HCT116 (cell line): ENCODE results near the gene KHDC3L. TPM values are rescaled to one million over a fixed set of nuclear protein-coding genes. Genes with fewer than 3 reads are reported as not detected.

Experiments
- ATAC-seq: fragments of 200-7000 bp; cut with Tn5 transposase; 2 replicates; pipeline ENCODE4 v1.9.1; 2020; ENCODE audit warnings: mild to moderate bottlenecking, moderate library complexity
- BruUV-seq: library from RNA; stranded (reverse); fragments of 400-500 nt; replicated peaks from 2 replicates; lab custom pipeline; 2021; lab: Mats Ljungman, UMichigan
- CTCF ChIA-PET: fragments of 300-600 bp; sonication (Branson Sonifier 250); formaldehyde crosslinking; loops from one replicate; lab custom pipeline; 2021; ENCODE audit warnings: antibody characterized with exemption; lab: Charles Lee
- POLR2A ChIA-PET: fragments of 300-600, 350-600 bp; sonication (Branson Sonifier 250); formaldehyde crosslinking; loops from one replicate; lab custom pipeline; 2021; ENCODE audit warnings: antibody characterized with exemption; lab: Charles Lee
- RAD21 ChIA-PET, 2 experiments: fragments of 300-600 bp; sonication (Branson Sonifier 250); formaldehyde crosslinking; loops; one replicate each; lab custom pipeline; 2023; ENCODE audit warnings: low total read pairs in 2 of 2; ENCODE audit not compliant: uncharacterized antibody in 2 of 2, unreplicated experiment in 2 of 2, low non-redundant PET in 1 of 2; lab: Charles Lee
- DNase-seq: peaks from one replicate; pipeline ENCODE4 v3.0.0-alpha.2; 2010; ENCODE audit warnings: low read depth, low spot score
- H2AFZ ChIP-seq: fragments of 200-600 bp; shearing (Covaris generic), sonication (generic); 2 replicates; pipeline ENCODE4 v1.6.1; 2017; ENCODE audit warnings: low read depth, mixed run types, mixed read lengths, antibody characterized with exemption, low read length; ENCODE audit not compliant: poor library complexity, severe bottlenecking
- H3K27ac ChIP-seq: 2 replicates; pipeline ENCODE4 v1.5.1; 2012; ENCODE audit warnings: low read depth, low read length
- H3K27me3 ChIP-seq: fragments of 200-600 bp; sonication (generic); 2 replicates; pipeline ENCODE4 v1.6.1; 2016; ENCODE audit warnings: mixed run types, low read length, mixed read lengths; ENCODE audit not compliant: insufficient read depth
- H3K36me3 ChIP-seq, 2 experiments: fragments of 200-500 bp in 1 of 2; fragments of 200-600 bp in 1 of 2; sonication (Bioruptor generic) in 1 of 2; sonication (generic) in 1 of 2; 2 replicates each; pipeline versions ENCODE4 v1.5.1 to v1.6.1; 2014 to 2016; ENCODE audit warnings: low read length in 2 of 2, inconsistent platforms in 1 of 2, mixed read lengths in 1 of 2, mixed run types in 1 of 2; ENCODE audit not compliant: insufficient read depth in 2 of 2, control insufficient read depth in 1 of 2
- H3K4me1 ChIP-seq, 2 experiments: fragments of 200-600 bp in 1 of 2; sonication (generic) in 1 of 2; 2 replicates each; pipeline versions ENCODE4 v1.5.1 to v1.6.1; 2012 to 2017; ENCODE audit warnings: low read length in 2 of 2, inconsistent platforms in 1 of 2, mild to moderate bottlenecking in 1 of 2, mixed read lengths in 1 of 2, mixed run types in 1 of 2, moderate library complexity in 1 of 2; ENCODE audit not compliant: insufficient read depth in 2 of 2, control insufficient read depth in 1 of 2
- H3K4me2 ChIP-seq: fragments of 200-600 bp; sonication (generic); 2 replicates; pipeline ENCODE4 v1.6.1; 2017; ENCODE audit warnings: mixed run types, low read length, mixed read lengths
- H3K4me3 ChIP-seq, 2 experiments: fragments of 200-600 bp in 1 of 2; sonication (generic) in 1 of 2; replicated peaks in 1 of 2; 2 replicates each; pipeline ENCODE4 v1.5.1; 2011 to 2016; ENCODE audit warnings: low read length in 2 of 2, control low read depth in 1 of 2, low read depth in 1 of 2, mild to moderate bottlenecking in 1 of 2, mixed read lengths in 1 of 2, mixed run types in 1 of 2
- H3K79me2 ChIP-seq: fragments of 200-600 bp; sonication (generic); 2 replicates; pipeline ENCODE4 v1.6.1; 2017; ENCODE audit warnings: mild to moderate bottlenecking, mixed run types, low read length, moderate library complexity, mixed read lengths; ENCODE audit not compliant: insufficient read depth
- H3K9ac ChIP-seq: fragments of 200-600 bp; sonication (generic); 2 replicates; pipeline ENCODE4 v1.6.1; 2016; ENCODE audit warnings: low read length, mixed read lengths
- H3K9me2 ChIP-seq: fragments of 200-600 bp; sonication (generic), shearing (Covaris generic); 2 replicates; pipeline ENCODE4 v1.6.1; 2017; ENCODE audit warnings: mixed run types, mild to moderate bottlenecking, moderate library complexity; ENCODE audit not compliant: insufficient read depth
- H3K9me3 ChIP-seq, 2 experiments: fragments of 200-500 bp in 1 of 2; fragments of 200-600 bp in 1 of 2; sonication (Bioruptor generic) in 1 of 2; sonication (generic) in 1 of 2; 2 replicates each; pipeline ENCODE4 v1.6.1; 2014 to 2017; ENCODE audit warnings: low read length in 2 of 2, mixed read lengths in 2 of 2, inconsistent platforms in 1 of 2, low read depth in 1 of 2, mild to moderate bottlenecking in 1 of 2, mixed run types in 1 of 2, moderate library complexity in 1 of 2; ENCODE audit not compliant: control insufficient read depth in 1 of 2, insufficient read depth in 1 of 2
- H4K20me1 ChIP-seq: fragments of 200-600 bp; sonication (generic), shearing (Covaris generic); 2 replicates; pipeline ENCODE4 v1.6.1; 2017; ENCODE audit warnings: mixed run types, mild to moderate bottlenecking, moderate library complexity; ENCODE audit not compliant: insufficient read depth
- CBX3 ChIP-seq: IDR thresholded peaks from 2 replicates; pipeline ENCODE4 v1.6.1; 2012; ENCODE audit warnings: low read depth
- EGR1 ChIP-seq: IDR thresholded peaks from 2 replicates; pipeline ENCODE4 v1.6.1; 2012; ENCODE audit warnings: low read depth
- EZH2 ChIP-seq: fragments of 200-600 bp; sonication (generic); IDR thresholded peaks from 2 replicates; pipeline ENCODE4 v1.6.1; 2017; ENCODE audit warnings: antibody characterized with exemption, mixed run types
- FOSL1 ChIP-seq: IDR thresholded peaks from 2 replicates; pipeline ENCODE4 v1.6.1; 2012; ENCODE audit warnings: low read depth
- POLR2A ChIP-seq: IDR thresholded peaks from 2 replicates; pipeline ENCODE4 v1.7.0; 2011; ENCODE audit warnings: borderline replicate concordance; ENCODE audit not compliant: insufficient read depth, insufficient read length; ENCODE audit errors: extremely low read depth
- POLR2AphosphoS5 ChIP-seq: IDR thresholded peaks from 2 replicates; pipeline ENCODE4 v1.6.1; 2011; ENCODE audit warnings: mild to moderate bottlenecking, low read depth, low read length, moderate library complexity
- RAD21 ChIP-seq: IDR thresholded peaks from 2 replicates; pipeline ENCODE4 v1.6.1; 2012; ENCODE audit warnings: low read depth, mild to moderate bottlenecking
- SP1 ChIP-seq: IDR thresholded peaks from 2 replicates; pipeline ENCODE4 v1.6.1; 2012; ENCODE audit warnings: low read depth
- TCF7L2 ChIP-seq: IDR thresholded peaks from 2 replicates; pipeline ENCODE4 v1.7.0; 2011; ENCODE audit warnings: borderline replicate concordance, inconsistent platforms; ENCODE audit not compliant: insufficient read depth, insufficient read length; ENCODE audit errors: extremely low read depth
- YY1 ChIP-seq: IDR thresholded peaks from 2 replicates; pipeline ENCODE4 v1.6.1; 2011; ENCODE audit warnings: low read length, low read depth, moderate library complexity, mild to moderate bottlenecking; ENCODE audit not compliant: insufficient replicate concordance; ENCODE audit errors: extremely low read depth
- ZFX ChIP-seq: fragments of 450-650 bp; IDR thresholded peaks from 2 replicates; pipeline ENCODE4 v1.6.1; 2017
- ZNF274 ChIP-seq: fragments of 200-500 bp; sonication (Bioruptor generic); IDR thresholded peaks from 2 replicates; pipeline ENCODE4 v1.6.1; 2014; ENCODE audit warnings: mild to moderate bottlenecking, low read depth, low read length, inconsistent platforms
- intact Hi-C: fragments of 100-400 bp; cut with micrococcal nuclease; formaldehyde crosslinking; loops from 2 replicates; pipeline ENCODE4 v1.10.0; 2022
- total RNA-seq: library from RNA; stranded (reverse); gene quantifications from one replicate; pipeline ENCODE4 v1.2.1, GENCODE V29; 2021; ENCODE audit not compliant: unreplicated experiment
- TF ChIP-seq, protein P1 (sequence below): IDR thresholded peaks from 2 replicates; pipeline ENCODE4 v1.6.1; 2012
- TF ChIP-seq, protein P2 (sequence below): IDR thresholded peaks from 2 replicates; pipeline ENCODE4 v1.6.1; 2012
- TF ChIP-seq, protein P3 (sequence below): IDR thresholded peaks from 2 replicates; pipeline ENCODE4 v1.6.1; 2012; ENCODE audit warnings: low read depth

The KHDC3L gene
- total RNA-seq, 1 experiment from 2014 or later: not detected

DNA sequence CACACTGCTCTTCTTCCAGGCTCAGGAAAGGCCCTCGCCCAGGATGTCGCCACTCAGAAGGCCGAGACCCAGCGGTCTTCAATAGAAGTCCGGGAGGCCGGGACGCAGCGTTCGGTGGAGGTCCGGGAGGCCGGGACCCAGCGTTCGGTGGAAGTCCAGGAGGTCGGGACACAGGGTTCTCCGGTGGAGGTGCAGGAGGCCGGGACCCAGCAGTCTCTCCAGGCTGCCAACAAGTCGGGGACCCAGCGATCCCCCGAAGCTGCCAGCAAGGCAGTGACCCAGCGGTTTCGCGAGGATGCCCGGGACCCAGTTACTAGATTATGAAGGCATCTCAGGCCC is 1.0 kb downstream of the KHDC3L start:
- Histone ChIP-seq H4K20me1 (no peaks in the 10 kb centered on the region), H3K27me3 (no peaks in the 10 kb centered on the region), H2AFZ (no peak overlapping the region), H3K9me2 (no peaks in the 10 kb centered on the region), H3K79me2 (no peaks in the 10 kb centered on the region), H3K9me3 (no peaks in the 10 kb centered on the region), H3K4me1 (no peaks in the 10 kb centered on the region), H3K9ac (no peak overlapping the region), H3K4me3 (no peak overlapping the region), H3K4me2 (no peak overlapping the region), H3K36me3 (no peaks in the 10 kb centered on the region), H3K27ac (no peak overlapping the region)
- ChIA-PET POLR2A (no interaction called here), CTCF (no interaction called here), RAD21 (no interaction called here)
- DNase-seq: no peak
- no peak for ATAC-seq
- TF ChIP-seq YY1 (no peak), ZFX (no peak), TCF7L2 (no peak)
- TF ChIP-seq, protein P1, sequence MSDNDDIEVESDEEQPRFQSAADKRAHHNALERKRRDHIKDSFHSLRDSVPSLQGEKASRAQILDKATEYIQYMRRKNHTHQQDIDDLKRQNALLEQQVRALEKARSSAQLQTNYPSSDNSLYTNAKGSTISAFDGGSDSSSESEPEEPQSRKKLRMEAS: no peak
- intact Hi-C loops: no loop called here
- no TSS peak for BruUV-seq

- ChIA-PET CTCF (no interaction called here), RAD21 (no interaction called here), POLR2A (no interaction called here)
- no peaks in the 10 kb centered on the region for H3K4me1 ChIP-seq
- TF ChIP-seq EZH2 (no peak), YY1 (no peak), EGR1 (no peak), ZFX (no peak), POLR2AphosphoS5 (no peak), FOSL1 (no peak), ZNF274 (no peak), CBX3 (no peak), SP1 (no peak), RAD21 (no peak), POLR2A (no peak), TCF7L2 (no peak)
- TF ChIP-seq, protein P2, sequence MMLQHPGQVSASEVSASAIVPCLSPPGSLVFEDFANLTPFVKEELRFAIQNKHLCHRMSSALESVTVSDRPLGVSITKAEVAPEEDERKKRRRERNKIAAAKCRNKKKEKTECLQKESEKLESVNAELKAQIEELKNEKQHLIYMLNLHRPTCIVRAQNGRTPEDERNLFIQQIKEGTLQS: no peak
- TF ChIP-seq, protein P1: no peak
- TF ChIP-seq, protein P3, sequence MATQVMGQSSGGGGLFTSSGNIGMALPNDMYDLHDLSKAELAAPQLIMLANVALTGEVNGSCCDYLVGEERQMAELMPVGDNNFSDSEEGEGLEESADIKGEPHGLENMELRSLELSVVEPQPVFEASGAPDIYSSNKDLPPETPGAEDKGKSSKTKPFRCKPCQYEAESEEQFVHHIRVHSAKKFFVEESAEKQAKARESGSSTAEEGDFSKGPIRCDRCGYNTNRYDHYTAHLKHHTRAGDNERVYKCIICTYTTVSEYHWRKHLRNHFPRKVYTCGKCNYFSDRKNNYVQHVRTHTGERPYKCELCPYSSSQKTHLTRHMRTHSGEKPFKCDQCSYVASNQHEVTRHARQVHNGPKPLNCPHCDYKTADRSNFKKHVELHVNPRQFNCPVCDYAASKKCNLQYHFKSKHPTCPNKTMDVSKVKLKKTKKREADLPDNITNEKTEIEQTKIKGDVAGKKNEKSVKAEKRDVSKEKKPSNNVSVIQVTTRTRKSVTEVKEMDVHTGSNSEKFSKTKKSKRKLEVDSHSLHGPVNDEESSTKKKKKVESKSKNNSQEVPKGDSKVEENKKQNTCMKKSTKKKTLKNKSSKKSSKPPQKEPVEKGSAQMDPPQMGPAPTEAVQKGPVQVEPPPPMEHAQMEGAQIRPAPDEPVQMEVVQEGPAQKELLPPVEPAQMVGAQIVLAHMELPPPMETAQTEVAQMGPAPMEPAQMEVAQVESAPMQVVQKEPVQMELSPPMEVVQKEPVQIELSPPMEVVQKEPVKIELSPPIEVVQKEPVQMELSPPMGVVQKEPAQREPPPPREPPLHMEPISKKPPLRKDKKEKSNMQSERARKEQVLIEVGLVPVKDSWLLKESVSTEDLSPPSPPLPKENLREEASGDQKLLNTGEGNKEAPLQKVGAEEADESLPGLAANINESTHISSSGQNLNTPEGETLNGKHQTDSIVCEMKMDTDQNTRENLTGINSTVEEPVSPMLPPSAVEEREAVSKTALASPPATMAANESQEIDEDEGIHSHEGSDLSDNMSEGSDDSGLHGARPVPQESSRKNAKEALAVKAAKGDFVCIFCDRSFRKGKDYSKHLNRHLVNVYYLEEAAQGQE: no peak
- DNase-seq (no peak), ATAC-seq (no peak)
- H3K4me3 ChIP-seq: no peak overlapping the region
- H3K36me3 ChIP-seq: no peaks in the 10 kb centered on the region
- no peak overlapping the region for H3K9ac ChIP-seq
- no peaks in the 10 kb centered on the region for H4K20me1 ChIP-seq
- H3K27ac ChIP-seq: no peak overlapping the region
- no peaks in the 10 kb centered on the region for H3K27me3 ChIP-seq
- H3K4me2 ChIP-seq: no peak overlapping the region
- no peaks in the 10 kb centered on the region for H3K9me3 ChIP-seq
- no peaks in the 10 kb centered on the region for H3K9me2 ChIP-seq
- no TSS peak for BruUV-seq
- intact Hi-C loops: no loop called here
- H2AFZ ChIP-seq: no peak overlapping the region
- no peaks in the 10 kb centered on the region for H3K79me2 ChIP-seq
Observed at GRCh38 chr6:73364121-73364520, 1.7 kb downstream of the KHDC3L start.
